ENCODE data around the gene RNF223. TPM values are rescaled to one million over a fixed set of nuclear protein-coding genes. Genes with fewer than 3 reads are reported as not detected.
"Not testable (repeated sequence)": the region's sequence is repeated elsewhere in the genome, so short reads cannot be mapped to it uniquely, and the experiment has no call there.

Gene RNF223
- total RNA-seq, 6 donors from 2014 or later = 1.0 to 2.4 (median 1.8) TPM

- 78 to 85% methylated on average over 14 of the region's 14 CpGs for WGBS, 2 donors
Observed at GRCh38 chr1:1109743-1110142, 35.6 kb upstream of the RNF223 start.

GRCh38 chr1:1106510-1107221 is 32.6 kb upstream of the RNF223 start:
- WGBS, 2 donors = 96 to 100% methylated on average over 3 to 31 of the region's 31 CpGs
- TF ChIP-seq EP300 (IDR thresholded peaks at IDR 0.05) = no peak
- no peak for TF ChIP-seq POLR2AphosphoS5 (IDR thresholded peaks at IDR 0.05)
- no peak for TF ChIP-seq POLR2A (IDR thresholded peaks at IDR 0.05)
- TF ChIP-seq, protein P1, sequence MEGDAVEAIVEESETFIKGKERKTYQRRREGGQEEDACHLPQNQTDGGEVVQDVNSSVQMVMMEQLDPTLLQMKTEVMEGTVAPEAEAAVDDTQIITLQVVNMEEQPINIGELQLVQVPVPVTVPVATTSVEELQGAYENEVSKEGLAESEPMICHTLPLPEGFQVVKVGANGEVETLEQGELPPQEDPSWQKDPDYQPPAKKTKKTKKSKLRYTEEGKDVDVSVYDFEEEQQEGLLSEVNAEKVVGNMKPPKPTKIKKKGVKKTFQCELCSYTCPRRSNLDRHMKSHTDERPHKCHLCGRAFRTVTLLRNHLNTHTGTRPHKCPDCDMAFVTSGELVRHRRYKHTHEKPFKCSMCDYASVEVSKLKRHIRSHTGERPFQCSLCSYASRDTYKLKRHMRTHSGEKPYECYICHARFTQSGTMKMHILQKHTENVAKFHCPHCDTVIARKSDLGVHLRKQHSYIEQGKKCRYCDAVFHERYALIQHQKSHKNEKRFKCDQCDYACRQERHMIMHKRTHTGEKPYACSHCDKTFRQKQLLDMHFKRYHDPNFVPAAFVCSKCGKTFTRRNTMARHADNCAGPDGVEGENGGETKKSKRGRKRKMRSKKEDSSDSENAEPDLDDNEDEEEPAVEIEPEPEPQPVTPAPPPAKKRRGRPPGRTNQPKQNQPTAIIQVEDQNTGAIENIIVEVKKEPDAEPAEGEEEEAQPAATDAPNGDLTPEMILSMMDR (IDR thresholded peaks at IDR 0.05) = no peak
- no peaks in the 10 kb centered on the region for H3K27me3 ChIP-seq
- no peaks in the 10 kb centered on the region for H3K9me3 ChIP-seq
- H3K4me1 ChIP-seq = no peaks in the 10 kb centered on the region
- no peak for ATAC-seq (ENCODE audit: low FRiP score in 2 of 2)
- DNase-seq = peak in 1 of 2 donors; percentile 79
- no peaks in the 10 kb centered on the region for H3K36me3 ChIP-seq
- H3K27ac ChIP-seq = no peak overlapping the region
- no peak overlapping the region for H3K4me3 ChIP-seq

More at GRCh38 chr1:1109743-1110142, 35.6 kb upstream of the RNF223 start:
- Histone ChIP-seq H3K36me3 (no peaks in the 10 kb centered on the region), H3K27ac (no peak overlapping the region), H3K4me3 (no peak overlapping the region), H3K27me3 (no peaks in the 10 kb centered on the region), H3K9me3 (no peaks in the 10 kb centered on the region), H3K4me1 (peaks cover 0 to 3% (median 1%) of the 10 kb centered on the region in 4 donors)
- ATAC-seq (ENCODE audit: low FRiP score in 2 of 2) = no peak
- TF ChIP-seq, protein P1 (IDR thresholded peaks at IDR 0.05) = no peak
- no peak for TF ChIP-seq EP300 (IDR thresholded peaks at IDR 0.05)
- TF ChIP-seq POLR2AphosphoS5 (IDR thresholded peaks at IDR 0.05) = no peak
- TF ChIP-seq POLR2A (IDR thresholded peaks at IDR 0.05) = no peak
- DNase-seq = no peak

DNA sequence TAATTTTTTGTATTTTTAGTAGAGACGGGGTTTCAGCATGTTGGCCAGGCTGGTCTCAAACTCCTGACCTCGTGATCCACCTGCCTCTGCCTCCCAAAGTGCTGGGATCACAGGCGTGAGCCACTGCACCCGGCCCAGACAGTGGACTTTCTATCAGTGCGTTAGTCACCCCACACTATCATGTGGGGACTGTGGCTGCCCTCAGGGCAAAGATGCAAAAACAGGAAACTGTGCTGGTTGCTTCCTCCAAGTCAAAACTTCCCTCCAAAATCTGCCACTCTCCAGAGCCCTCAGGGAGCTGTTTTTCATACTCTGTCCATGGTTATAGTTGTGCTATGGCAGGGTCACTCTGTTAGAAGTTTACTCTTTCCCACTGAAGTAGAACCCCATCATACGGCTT is 30.0 kb upstream of the RNF223 start:
- not testable (repeated sequence) for H3K4me3 ChIP-seq; H3K36me3 ChIP-seq; ATAC-seq (ENCODE audit: low FRiP score in 2 of 2); H3K27ac ChIP-seq; DNase-seq; H3K27me3 ChIP-seq; H3K9me3 ChIP-seq; H3K4me1 ChIP-seq
- WGBS, 2 donors = 80 to 82% methylated on average over 2 to 6 of the region's 6 CpGs

GRCh38 chr1:1101503-1101902 is 27.4 kb upstream of the RNF223 start:
- no peaks in the 10 kb centered on the region for H3K36me3 ChIP-seq
- H3K27me3 ChIP-seq = no peaks in the 10 kb centered on the region
- no peaks in the 10 kb centered on the region for H3K4me1 ChIP-seq
- H3K27ac ChIP-seq = no peak overlapping the region
- H3K4me3 ChIP-seq = no peak overlapping the region
- ATAC-seq (ENCODE audit: low FRiP score in 2 of 2) (no peak), DNase-seq (no peak)
- WGBS, 2 donors = 92 to 94% methylated on average over 7 of the region's 7 CpGs
- H3K9me3 ChIP-seq = no peaks in the 10 kb centered on the region
- TF ChIP-seq EP300 (IDR thresholded peaks at IDR 0.05) = no peak
- no peak for TF ChIP-seq POLR2A (IDR thresholded peaks at IDR 0.05)

DNA sequence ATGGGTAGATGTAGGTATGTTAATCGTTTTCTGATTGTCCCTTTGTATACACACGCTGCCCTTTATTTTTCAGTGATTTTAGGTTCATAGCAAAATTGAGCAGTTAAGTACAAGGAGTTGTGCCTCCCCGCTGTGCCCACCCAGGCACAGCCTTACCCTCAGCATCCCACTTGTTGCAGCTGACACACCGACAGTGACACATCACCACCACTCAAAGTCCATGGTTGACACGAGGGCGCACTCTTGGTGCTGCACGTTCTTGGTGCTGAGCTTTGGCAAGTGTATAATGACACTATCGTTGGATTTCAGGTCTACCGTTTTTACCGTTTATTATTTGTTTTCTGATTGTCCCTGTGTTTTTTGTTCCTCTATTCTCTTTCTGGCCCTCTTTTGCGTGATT is 26.2 kb upstream of the RNF223 start:
- no peak for TF ChIP-seq EP300 (IDR thresholded peaks at IDR 0.05)
- TF ChIP-seq POLR2A (IDR thresholded peaks at IDR 0.05) = no peak
- TF ChIP-seq, protein P1 (IDR thresholded peaks at IDR 0.05) = no peak
- TF ChIP-seq POLR2AphosphoS5 (IDR thresholded peaks at IDR 0.05) = no peak
- Histone ChIP-seq H3K4me3 (no peak overlapping the region), H3K4me1 (no peaks in the 10 kb centered on the region), H3K9me3 (no peaks in the 10 kb centered on the region), H3K27ac (no peak overlapping the region), H3K36me3 (no peaks in the 10 kb centered on the region), H3K27me3 (no peaks in the 10 kb centered on the region)
- ATAC-seq (ENCODE audit: low FRiP score in 2 of 2) (no peak), DNase-seq (no peak)
- 89 to 96% methylated on average over 11 of the region's 11 CpGs for WGBS, 2 donors
